Tibial nerve (tissue), 4 donors: Measurements from ENCODE around the gene ETV3L. TPM values are rescaled to one million over a fixed set of nuclear protein-coding genes. Genes with fewer than 3 reads are reported as not detected.

Experiments used
- DNase-seq, 2 donors: peaks; one replicate each; pipeline ENCODE4 v3.0.0-alpha.2; 2019; ENCODE audit warnings: low spot score in 2 of 2
- H3K27ac ChIP-seq, 4 donors: fragments of 200-600 bp; sonication (generic) in 3 of 4; one replicate each; pipeline ENCODE4 v1.5.1; 2017 to 2019; ENCODE audit warnings: mild to moderate bottlenecking in 1 of 4
- H3K27me3 ChIP-seq, 2 donors: fragments of 200-600 bp; sonication (generic) in 1 of 2; one replicate each; pipeline versions ENCODE4 v1.5.1 to v1.6.0; 2017 to 2019
- H3K36me3 ChIP-seq, 3 donors: fragments of 200-600 bp; sonication (generic); one replicate each; pipeline ENCODE4 v1.5.1; 2018 to 2019
- H3K4me1 ChIP-seq, 4 donors: fragments of 200-600 bp; sonication (generic) in 3 of 4; one replicate each; pipeline ENCODE4 v1.5.1; 2017 to 2019
- H3K4me3 ChIP-seq, 4 donors: fragments of 200-600 bp; sonication (generic) in 3 of 4; one replicate each; pipeline ENCODE4 v1.5.1; 2017 to 2019; ENCODE audit warnings: mild to moderate bottlenecking in 1 of 4, moderate library complexity in 1 of 4
- H3K9me3 ChIP-seq, 4 donors: fragments of 200-600 bp; sonication (generic) in 3 of 4; one replicate each; pipeline ENCODE4 v1.5.1; 2017 to 2019
- CTCF ChIP-seq, 5 experiments: fragments of 200-600 bp in 3 of 5; fragments of 450-650 bp in 2 of 5; sonication (generic) in 3 of 5; IDR thresholded peaks; one replicate each; pipeline ENCODE4 v1.5.1; 2016 to 2019; ENCODE audit warnings: antibody characterized with exemption in 5 of 5, mild to moderate bottlenecking in 3 of 5, moderate library complexity in 2 of 5
- EP300 ChIP-seq, 2 donors: sonication (generic); formaldehyde crosslinking; IDR thresholded peaks; one replicate each; pipeline ENCODE4 v1.6.1; 2017; ENCODE audit warnings: antibody characterized with exemption in 2 of 2, mild to moderate bottlenecking in 1 of 2
- POLR2A ChIP-seq, 2 donors: fragments of 450-650 bp; IDR thresholded peaks; one replicate each; pipeline ENCODE4 v1.6.1; 2017; ENCODE audit warnings: antibody characterized with exemption in 2 of 2, mild to moderate bottlenecking in 2 of 2, moderate library complexity in 2 of 2
- WGBS, 2 donors: methylation state at CpG; one replicate each; pipeline ENCODE4 v1.1.5; 2018; 5-methylcytosine and 5-hydroxymethylcytosine counted together
- total RNA-seq, 4 donors: library from RNA; depleted of rRNA; stranded (reverse); fragments of >200 nt; gene quantifications; one replicate each; pipeline ENCODE4 v1.1.0, GENCODE V29; 2016

The ETV3L gene
- total RNA-seq, 4 donors from 2014 or later, result not detected

- Histone ChIP-seq H3K9me3 (no peaks in the 10 kb centered on the region), H3K27ac (no peak overlapping the region), H3K4me3 (no peak overlapping the region), H3K36me3 (peaks cover 0 to 82% (median 7%) of the 10 kb centered on the region in 3 donors), H3K4me1 (peaks cover 0 to 30% (median 17%) of the 10 kb centered on the region in 4 donors), H3K27me3 (no peaks in the 10 kb centered on the region)
- DNase-seq, result no peak
- WGBS, 2 donors, result 50 to 65% methylated on average over 2 of the region's 2 CpGs
- TF ChIP-seq CTCF (IDR thresholded peaks at IDR 0.05) (no peak), POLR2A (IDR thresholded peaks at IDR 0.05) (no peak), EP300 (IDR thresholded peaks at IDR 0.05) (no peak)
Measured at GRCh38 chr1:157132616-157133167, 33.1 kb upstream of the ETV3L start.

GRCh38 chr1:157132111-157132510, 32.5 kb upstream of the ETV3L start:
- Histone ChIP-seq H3K9me3 (no peaks in the 10 kb centered on the region), H3K36me3 (peaks cover 0 to 88% (median 7%) of the 10 kb centered on the region in 3 donors), H3K27ac (no peak overlapping the region), H3K27me3 (no peaks in the 10 kb centered on the region), H3K4me3 (no peak overlapping the region), H3K4me1 (peaks cover 0 to 26% (median 15%) of the 10 kb centered on the region in 4 donors)
- no peak for TF ChIP-seq EP300 (IDR thresholded peaks at IDR 0.05)
- no peak for TF ChIP-seq POLR2A (IDR thresholded peaks at IDR 0.05)
- TF ChIP-seq CTCF (IDR thresholded peaks at IDR 0.05), result no peak
- no peak for DNase-seq
- WGBS, 2 donors, result 84 to 85% methylated on average over 5 of the region's 5 CpGs

GRCh38 chr1:157131281-157131680, 31.7 kb upstream of the ETV3L start:
- H3K4me3 ChIP-seq, result no peak overlapping the region
- WGBS, 2 donors, result 80 to 91% methylated on average over 4 of the region's 4 CpGs
- no peak overlapping the region for H3K27ac ChIP-seq
- TF ChIP-seq EP300 (IDR thresholded peaks at IDR 0.05), result no peak
- no peak for TF ChIP-seq POLR2A (IDR thresholded peaks at IDR 0.05)
- no peak for TF ChIP-seq CTCF (IDR thresholded peaks at IDR 0.05)
- peaks cover 0 to 96% (median 7%) of the 10 kb centered on the region in 3 donors for H3K36me3 ChIP-seq
- no peaks in the 10 kb centered on the region for H3K27me3 ChIP-seq
- no peak for DNase-seq
- H3K4me1 ChIP-seq, result peaks cover 0 to 17% (median 7%) of the 10 kb centered on the region in 4 donors
- no peaks in the 10 kb centered on the region for H3K9me3 ChIP-seq

- DNase-seq, result no peak
- Histone ChIP-seq H3K36me3 (peaks cover 4 to 72% (median 16%) of the 10 kb centered on the region in 3 donors), H3K4me3 (no peak overlapping the region), H3K9me3 (no peaks in the 10 kb centered on the region), H3K4me1 (peaks cover 0 to 2% (median 0%) of the 10 kb centered on the region in 4 donors), H3K27me3 (no peaks in the 10 kb centered on the region), H3K27ac (no peak overlapping the region)
- no peak for TF ChIP-seq POLR2A (IDR thresholded peaks at IDR 0.05)
- no peak for TF ChIP-seq EP300 (IDR thresholded peaks at IDR 0.05)
- TF ChIP-seq CTCF (IDR thresholded peaks at IDR 0.05), result no peak
- 74 to 75% methylated on average over 7 of the region's 7 CpGs for WGBS, 2 donors
Measured at GRCh38 chr1:157124855-157125254, 25.2 kb upstream of the ETV3L start.

GRCh38 chr1:157119448-157119847, 19.8 kb upstream of the ETV3L start:
- Histone ChIP-seq H3K9me3 (no peaks in the 10 kb centered on the region), H3K27ac (no peak overlapping the region), H3K4me1 (no peaks in the 10 kb centered on the region), H3K4me3 (no peak overlapping the region), H3K36me3 (peaks cover 0 to 20% (median 2%) of the 10 kb centered on the region in 3 donors), H3K27me3 (no peaks in the 10 kb centered on the region)
- TF ChIP-seq EP300 (IDR thresholded peaks at IDR 0.05), result no peak
- no peak for TF ChIP-seq CTCF (IDR thresholded peaks at IDR 0.05)
- no peak for TF ChIP-seq POLR2A (IDR thresholded peaks at IDR 0.05)
- no peak for DNase-seq
- 72 to 73% methylated on average over 2 of the region's 2 CpGs for WGBS, 2 donors
